Choroid plexus epithelial cell (primary cell): ENCODE results near the gene CCS.
"Not testable (repeated sequence)": the region's sequence is repeated elsewhere in the genome, so short reads cannot be mapped to it uniquely, and the experiment has no call there.

Experiments used
- DNase-seq: peaks from one replicate; pipeline ENCODE4 v3.0.0-alpha.2; 2010; ENCODE audit warnings: low read depth
- H3K4me3 ChIP-seq: 2 replicates; pipeline ENCODE4 v1.5.1; 2011; ENCODE audit warnings: low read depth, mild to moderate bottlenecking, control low read depth, low read length, moderate library complexity
- CTCF ChIP-seq: conservative IDR thresholded peaks from 2 replicates; pipeline ENCODE4 v1.5.1; 2011; ENCODE audit warnings: low read depth, mild to moderate bottlenecking, control low read depth, inconsistent platforms, low read length, moderate library complexity

CCS gene

DNA sequence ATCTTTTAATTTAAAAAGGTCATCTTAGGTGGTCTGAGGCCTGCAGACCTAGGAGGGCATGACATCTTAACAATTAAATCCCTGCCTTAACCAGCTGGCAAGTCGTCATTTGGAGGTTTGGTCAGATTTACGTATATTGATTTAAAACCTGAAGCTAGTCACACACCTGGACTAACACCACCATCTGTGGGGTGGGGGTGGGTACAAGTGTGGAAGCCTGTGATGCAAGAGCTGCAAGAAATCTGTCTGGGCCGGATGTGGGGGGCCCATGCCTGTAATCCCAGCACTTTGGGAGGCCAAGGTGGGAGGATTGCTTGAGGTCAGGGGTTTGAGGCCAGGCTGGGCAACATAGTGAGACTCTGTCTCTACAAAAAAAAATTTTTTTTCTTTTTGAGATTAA lies 11.7 kb upstream of the CCS start:
- no peak overlapping the region for H3K4me3 ChIP-seq
- TF ChIP-seq CTCF: no peak
- DNase-seq: no peak

DNA sequence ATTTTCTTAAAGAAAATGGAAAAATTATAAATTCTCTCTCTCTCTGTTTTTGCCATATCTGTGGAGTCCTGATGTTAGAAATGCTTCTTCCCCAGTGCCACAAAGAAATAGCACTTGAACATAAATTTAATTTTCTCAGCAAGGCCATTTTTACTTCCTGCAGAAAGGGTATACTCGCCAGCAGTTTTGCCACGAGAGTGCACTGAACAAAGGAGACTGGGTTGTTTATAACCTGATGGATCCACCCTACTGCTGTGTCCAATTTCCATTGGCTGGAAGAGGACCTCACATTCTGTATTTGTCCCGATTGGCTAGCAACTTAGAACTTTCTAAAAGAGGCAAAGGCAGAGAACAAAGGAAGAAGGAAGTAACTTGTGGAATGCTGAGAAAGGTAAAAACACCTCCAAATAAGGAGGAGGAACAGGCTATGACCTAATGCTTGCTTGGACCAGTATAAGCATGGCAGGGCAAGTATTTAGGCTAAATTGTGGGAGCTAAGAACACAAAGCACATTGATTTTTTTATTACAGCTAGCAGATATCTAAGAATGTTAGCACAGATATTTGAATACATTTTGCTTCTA lies 10.3 kb upstream of the CCS start:
- not testable (repeated sequence) for DNase-seq

GRCh38 chr11:66585447-66585846 lies 7.5 kb upstream of the CCS start:
- not testable (repeated sequence) for DNase-seq, H3K4me3 ChIP-seq

More for the DNA sequence above, 10.3 kb upstream of the CCS start:
- H3K4me3 ChIP-seq: not testable (repeated sequence)

DNA sequence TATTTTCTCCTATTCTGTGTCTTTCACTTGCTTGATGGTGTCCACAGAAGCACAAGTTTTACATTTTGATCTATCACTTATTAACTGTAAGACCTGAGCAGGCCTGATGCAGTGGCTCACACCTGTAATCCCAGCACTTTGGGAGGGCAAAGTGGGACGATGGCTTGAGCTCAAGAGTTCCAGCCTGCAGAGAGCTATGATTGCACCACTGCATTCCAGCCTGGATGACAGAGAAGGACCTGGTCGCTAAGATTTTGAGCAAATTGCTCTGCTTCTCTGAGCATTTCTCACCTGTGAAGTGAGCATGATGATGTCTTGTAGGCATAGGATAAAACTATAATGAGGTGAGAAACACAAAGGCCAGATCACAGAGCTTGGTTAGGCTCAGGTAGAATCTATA lies 6.8 kb upstream of the CCS start:
- H3K4me3 ChIP-seq: no peak overlapping the region
- DNase-seq: no peak
- no peak for TF ChIP-seq CTCF

DNA sequence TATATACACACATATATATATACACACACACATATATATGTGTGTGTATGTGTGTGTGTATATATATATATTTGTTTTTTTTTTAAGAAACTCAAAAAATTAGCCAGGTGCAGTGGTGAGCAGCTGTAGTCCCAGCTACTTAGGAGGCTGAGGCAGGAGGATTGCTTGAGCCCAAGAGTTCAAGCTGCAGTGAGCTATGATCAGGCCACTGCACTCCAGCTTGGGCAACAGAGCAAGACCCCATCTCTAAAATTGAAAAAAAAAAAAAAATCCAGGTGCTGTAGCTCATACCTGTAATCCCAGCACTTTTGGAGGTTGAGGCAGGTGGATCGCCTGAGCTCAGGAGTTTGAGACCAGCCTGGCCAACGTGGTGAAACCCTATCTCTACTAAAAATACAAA lies 3.7 kb upstream of the CCS start:
- not testable (repeated sequence) for H3K4me3 ChIP-seq, DNase-seq

DNA sequence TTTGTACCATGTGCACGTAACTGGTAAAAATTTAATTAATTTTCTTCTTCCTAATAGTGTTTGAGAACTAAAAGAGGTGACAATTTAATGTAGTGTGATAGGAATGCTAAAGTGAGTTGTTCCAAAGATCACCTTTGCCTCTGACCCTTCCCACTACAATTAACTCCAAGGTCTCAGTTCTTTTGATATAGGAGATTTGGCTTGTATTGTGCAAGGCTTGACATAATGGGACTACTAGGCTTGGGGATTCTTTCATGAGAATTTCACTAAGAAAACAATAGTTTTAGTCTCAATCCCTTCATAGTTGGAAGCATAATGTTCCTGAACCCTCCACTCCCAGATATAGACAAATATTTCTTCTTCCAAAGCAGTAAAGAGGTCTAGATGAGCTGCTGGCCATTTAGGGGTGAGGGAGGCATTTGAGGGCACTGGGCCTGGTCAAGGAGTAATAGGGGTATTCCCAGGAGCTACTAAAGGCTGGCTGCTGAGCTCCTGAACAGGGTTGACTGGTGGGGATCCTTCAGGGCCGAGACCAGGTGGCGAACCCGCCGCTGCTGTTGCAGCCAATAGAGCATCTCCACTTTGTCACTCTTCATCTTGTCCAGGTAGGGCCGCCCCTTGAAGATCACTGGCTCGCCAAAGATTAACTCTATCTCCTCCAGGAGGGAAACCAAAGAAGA lies 2.8 kb upstream of the CCS start:
- no peak for TF ChIP-seq CTCF
- DNase-seq: no peak
- no peak overlapping the region for H3K4me3 ChIP-seq

DNA sequence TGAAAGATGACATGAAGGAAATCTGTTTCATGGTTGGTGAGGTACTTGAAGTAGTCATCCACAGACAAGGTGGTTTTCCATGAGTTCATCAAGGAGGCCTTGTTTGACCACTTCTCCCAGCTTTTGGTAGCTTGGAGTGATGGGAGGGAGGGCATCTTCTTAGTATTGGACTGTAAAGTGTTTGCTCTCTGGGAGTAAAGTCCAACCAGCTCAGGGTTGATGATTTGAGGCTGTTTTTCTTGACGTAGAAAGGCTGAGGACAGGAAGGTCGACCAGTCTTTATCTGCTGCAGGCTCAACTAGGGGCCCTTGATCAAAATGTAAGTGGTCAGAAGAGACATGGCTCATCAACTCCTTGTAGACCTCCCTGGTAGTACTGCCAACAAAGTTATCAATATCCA lies 1.8 kb upstream of the CCS start:
- no peak for TF ChIP-seq CTCF
- no peak for DNase-seq

GRCh38 chr11:66593303-66593635 lies 284 bp downstream of the CCS start:
- H3K4me3 ChIP-seq: peak overlapping the region; percentile 71
- no peak for TF ChIP-seq CTCF
- no peak for DNase-seq

More for the DNA sequence above, 1.8 kb upstream of the CCS start:
- H3K4me3 ChIP-seq: no peak overlapping the region
